ENCODE data around the gene CAB39.

- TF ChIP-seq CTCF (IDR thresholded peaks at IDR 0.05) (no peak), EZH2phosphoT487 (IDR thresholded peaks at IDR 0.05) (no peak), EZH2 (IDR thresholded peaks at IDR 0.05) (no peak)
These were observed 34.2 kb upstream of the CAB39 start for GRCh38 chr2:230678451-230678850.

Data from neural progenitor cell (in vitro differentiated cells).